NCI-H2227 (cell line): ENCODE measurements around the gene ACAA1.
"Not testable (repeated sequence)": the region's sequence is repeated elsewhere in the genome, so short reads cannot be mapped to it uniquely, and the experiment has no call there.

Experiments
- DNase-seq: peaks from one replicate; lab custom pipeline; 2025; ENCODE audit not compliant: unreplicated experiment; lab: John Stamatoyannopoulos, UW

ACAA1 gene

DNA sequence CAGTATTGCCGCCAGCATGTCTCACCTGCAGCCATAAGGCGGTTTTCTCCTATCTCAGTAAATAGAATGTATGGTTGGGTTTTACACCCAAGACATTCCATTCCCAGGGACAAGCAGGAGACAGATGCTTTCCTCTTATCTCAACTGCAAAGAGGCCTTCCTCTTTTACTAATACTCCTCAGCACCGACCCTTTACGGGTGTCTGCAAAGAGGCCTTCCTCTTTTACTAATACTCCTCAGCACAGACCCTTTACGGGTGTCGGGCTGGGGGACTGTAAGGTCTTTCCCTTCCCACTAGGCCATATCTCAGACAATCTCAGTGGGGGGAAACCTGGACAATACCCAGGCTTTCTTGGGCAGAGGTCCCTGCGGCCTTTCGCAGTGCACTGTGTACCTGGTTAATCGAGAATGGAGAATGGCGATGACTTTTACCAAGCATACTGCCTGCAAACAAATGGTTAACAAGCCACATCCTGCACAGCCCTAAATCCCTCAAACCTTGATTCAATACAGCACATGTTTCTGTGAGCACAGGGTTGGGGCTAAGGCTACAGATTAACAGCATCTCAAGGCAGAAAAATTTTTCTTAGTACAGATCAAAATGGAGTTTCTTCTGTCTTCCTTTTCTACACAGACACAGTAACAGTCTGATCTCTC, 1.2 kb downstream of the ACAA1 start:
- DNase-seq: not testable (repeated sequence)

DNA sequence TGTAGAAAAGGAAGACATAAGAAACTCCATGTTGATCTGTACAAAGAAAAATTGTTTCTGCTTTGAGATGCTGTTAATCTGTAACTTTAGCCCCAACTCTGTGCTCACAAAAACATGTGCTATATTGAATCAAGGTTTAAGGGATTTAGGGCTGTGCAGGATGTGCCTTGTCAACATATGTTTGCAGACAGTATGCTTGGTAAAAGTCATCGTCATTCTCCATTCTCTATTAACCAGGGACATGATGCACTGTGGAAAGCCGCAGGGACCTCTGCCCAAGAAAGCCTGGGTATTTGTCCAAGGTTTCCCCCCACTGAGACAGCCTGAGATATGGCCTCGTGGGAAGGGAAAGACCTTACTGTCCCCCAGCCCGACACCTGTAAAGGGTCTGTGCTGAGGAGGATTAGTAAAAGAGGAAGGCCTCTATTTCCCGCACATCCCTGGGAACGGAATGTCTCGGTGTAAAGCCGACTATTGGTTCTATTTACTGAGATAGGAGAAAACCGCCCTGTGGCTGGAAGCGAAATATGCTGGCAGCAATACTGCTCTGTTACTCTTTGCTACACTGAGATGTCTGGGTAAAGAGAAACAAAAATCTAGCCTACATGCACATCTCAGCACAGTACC, 2.3 kb downstream of the ACAA1 start:
- not testable (repeated sequence) for DNase-seq

DNA sequence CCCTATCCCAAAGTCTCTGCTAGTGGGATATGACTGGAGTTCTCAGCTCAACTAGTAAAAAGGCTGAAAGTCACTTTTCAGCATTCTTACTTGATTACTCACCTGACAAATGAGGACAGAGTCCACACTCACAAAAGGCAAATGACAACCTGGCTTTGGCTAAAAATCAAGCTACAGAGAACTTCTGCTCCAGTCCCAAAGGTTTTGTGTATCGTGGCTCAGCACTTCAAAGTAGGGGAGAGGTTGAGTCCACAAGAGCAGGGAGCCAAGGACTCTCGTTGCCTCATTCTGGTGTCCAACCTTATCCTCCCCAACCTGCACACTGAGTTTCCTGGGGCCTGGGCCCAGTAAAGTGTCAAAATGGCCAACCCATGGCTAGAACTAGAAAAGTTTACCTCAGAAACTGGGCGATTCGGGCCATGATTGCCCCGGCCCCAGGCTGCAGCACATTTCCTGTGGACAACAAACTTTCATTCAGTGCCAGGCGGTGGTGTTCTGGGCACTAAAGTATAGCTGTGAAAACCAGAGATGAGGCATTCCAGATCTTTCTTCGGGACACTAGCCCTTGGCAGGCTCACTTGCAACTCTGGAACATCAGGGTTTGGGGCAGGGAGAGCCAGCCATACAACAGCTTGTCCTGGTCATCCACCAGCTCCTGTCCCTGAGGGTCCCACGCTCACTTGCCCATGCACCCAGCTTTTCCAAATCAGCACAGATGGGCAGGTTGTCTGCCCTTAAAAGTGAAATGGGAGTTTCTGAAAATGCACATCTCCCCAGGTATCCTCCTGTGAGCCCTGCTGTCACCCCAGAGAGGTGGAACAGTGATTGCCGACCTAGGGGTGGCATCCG, 3.1 kb downstream of the ACAA1 start:
- DNase-seq: no peak

DNA sequence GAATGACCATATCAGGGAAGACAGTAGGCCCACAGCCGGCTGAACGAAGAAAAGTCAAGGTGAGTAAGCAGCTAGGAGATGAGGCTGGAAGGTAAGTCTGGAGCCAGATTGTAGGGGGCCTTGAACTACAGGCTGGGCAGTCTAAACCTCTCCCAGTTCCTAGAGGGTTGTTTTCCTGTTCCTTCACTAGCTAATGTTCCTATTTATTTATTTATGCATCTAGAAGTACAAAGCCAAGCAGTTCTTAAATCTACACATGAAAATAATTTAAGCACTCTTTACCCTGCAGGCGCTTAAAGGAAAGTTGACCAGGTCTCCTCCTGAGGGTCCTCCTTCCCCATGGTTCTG, 3.7 kb downstream of the ACAA1 start:
- no peak for DNase-seq

DNA sequence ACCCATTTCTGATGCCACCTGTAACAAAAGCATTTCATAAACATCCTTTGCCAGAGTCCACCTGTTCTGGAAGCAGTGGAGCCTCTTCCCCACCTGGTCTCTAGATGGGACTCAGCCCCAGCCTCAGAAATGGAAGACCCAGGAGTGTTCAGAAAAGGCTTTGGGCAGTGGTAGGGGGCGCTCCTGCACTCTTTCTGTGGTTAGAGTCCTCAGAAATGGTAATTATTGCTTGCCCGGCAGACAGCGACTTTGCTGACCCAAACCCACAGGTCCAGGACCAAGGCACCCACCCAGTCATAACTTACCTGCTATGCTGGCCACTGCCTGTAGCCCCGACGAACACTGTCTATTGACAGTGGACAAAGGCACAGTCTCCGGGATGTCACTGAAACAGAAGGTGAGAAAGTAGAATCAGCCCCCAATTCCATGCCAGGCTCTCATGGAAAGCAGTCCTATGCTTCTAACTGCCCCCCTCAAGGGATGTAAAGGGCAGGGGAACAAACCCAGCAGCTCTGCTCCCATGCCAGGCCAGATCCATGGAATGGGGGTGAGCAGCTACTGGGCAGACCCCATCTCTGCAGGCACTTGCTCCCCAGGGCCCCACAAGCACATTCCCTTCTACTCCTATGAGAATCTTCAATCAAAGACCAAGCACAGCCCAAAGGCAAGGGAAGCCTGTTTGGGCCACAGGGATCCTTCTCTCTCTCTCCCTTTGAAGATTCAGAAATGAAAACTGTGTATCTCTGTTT, 5.1 kb downstream of the ACAA1 start:
- peak; percentile 3 for DNase-seq

DNA sequence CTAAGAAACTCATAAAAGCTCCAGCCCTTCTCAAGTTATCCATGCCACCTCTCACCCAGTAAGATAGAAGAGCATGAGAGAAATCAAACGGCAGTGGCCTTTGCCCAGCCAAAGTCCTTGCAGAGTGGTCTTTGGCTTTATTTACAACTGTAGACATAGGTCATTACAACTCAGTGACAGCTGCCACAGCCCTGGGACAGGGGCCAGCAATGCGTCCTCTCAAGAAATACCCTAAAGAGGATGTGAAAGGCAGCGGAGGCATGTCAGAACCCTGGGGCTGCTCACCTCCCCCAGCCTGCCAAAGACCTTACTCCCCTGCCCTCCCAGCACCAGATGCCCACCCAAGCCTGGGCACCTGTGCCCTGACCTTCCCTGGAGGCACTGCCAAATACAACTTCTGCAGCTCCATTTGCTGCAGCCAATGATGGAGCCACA, 6.3 kb downstream of the ACAA1 start:
- no peak for DNase-seq

DNA sequence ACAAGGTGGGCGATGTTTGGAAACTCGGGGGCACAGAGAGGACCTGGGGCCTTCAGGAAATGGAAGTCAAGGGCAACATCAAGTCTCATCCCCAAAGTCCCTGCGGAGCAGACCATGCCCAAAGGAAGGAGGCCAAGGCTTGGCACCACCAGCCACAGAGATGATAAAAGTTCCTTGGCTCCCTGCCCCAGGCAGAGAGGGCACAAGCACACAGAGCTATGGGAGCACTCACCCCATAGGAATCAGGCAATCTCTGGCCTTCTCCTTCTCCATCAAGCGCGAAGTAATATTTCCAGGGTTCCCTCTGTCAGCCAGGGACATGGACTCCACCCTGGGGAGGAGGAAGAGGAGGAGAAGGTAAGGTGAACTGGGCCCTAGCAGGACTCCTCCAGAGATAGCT, 7.9 kb downstream of the ACAA1 start:
- DNase-seq: no peak

DNA sequence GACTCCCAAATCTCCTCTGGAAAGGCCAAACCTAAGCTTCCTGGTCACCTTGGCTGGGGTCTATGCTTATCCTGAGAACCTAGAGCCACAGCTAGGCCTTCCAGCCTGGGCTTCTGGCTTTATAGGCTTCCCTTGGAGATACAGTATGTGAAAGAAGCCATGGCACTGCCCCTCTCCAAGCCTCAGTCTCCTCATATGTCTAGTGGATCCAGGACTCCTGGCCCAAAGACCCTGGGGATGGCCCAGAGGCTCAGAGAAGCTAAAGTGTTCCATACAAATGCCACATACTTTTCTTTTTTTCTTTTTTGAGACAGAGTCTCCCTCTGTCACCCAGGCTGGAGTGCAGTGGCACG, 8.6 kb downstream of the ACAA1 start:
- no peak for DNase-seq

DNA sequence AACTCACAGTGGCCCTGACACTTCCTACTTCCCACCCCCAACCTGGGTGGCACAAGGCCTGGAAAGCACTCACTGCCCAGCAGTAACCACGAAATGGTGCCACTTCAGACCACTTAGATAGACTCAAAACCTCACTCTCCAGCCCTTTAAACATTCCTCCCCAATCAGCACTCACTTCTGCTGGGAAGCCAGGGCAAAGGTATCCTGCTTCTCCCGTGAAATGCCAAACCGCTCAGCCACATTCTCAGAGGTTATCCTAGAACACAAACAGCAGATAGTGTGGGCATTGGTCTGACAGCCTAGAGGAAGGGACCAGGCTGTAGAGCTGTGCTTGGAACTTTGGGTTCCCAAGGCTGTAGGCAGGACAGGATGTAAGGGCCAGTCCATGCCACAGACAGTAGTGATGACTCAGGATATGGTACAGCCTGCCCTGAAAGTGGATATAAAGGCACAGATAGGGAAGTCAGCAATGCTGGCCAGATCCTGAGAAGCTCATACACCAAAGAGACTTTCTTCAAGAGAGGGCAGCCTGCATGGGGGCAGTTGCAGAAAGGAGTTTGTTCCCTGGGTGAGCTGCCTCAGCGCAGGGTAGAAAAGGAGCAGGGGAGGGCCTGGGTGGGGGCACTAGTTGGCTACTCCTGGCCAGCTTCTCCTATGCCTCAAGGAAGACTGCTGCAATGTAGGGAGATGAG, 9.2 kb downstream of the ACAA1 start:
- no peak for DNase-seq

DNA sequence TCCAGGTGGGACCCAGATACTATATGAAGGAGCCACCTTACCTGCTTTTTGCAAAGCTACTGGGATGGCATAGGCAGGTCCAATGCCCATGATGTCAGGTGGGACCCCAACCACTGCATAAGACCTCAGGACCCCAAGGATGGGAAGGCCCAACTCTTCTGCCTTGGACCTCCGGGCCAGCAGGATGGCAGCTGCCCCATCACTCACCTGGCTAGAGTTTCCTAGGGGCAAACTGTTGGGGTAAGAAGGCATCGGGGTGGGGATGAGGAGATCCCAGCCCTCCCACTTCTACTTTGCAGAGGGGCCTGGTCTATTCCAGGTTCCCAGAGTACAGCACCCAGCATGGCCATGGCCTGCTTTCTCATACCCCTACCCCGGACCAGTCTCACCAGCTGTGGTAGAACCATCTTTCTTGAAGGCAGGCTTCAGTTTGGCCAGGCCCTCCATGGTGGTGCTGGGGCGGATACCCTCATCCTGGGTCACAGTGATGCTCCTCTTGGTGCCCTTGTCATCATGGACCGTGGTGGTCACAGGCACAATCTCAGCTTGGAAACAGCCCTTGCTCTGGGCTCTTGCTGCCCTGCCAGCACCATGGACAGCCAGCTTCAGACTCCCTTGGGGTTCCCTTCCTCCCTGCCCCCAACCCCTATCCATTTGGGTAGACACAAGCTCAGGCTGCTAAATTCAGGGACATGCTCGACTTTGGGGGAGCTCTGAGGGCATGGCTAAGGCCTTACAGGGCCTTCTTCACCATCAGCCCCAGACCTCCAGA, 10.6 kb downstream of the ACAA1 start:
- DNase-seq: no peak

DNA sequence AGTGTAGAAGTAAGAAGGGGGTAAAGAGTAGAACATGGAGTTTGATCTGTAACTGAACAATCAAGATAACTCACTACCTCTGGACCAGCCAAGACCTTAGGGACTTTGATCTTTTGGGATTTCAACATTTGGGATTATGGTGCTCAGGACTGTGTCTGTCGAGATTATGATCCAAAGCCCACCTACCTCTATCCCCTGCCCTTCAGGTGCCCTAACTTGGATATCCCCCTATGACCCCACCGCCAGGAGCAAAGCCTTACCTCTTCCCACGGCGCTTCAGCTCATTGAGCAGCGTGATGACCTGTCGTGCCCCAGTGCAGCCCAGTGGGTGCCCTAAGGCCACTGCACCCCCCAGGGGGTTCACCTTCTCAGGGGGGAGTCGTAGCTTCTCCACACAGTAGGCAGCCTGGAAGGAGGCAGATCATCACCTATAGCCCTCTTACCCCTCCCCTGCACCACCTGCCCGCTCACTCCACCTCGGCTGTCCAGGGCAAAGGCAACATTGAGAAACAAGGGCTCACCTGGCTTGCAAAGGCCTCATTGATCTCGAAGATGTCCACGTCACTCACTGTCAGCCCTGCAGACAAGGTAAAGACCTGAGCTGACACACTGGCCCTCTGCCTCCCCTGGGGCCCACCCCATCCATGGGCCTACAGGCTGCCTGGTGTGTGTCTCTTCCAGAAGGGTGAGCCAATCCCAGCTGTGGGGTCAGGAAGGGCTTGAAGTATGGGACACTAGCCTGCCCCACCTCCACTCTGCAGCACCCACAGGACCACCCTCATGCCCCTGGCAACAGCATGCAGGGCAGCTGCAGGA, 11.4 kb downstream of the ACAA1 start:
- DNase-seq: no peak

DNA sequence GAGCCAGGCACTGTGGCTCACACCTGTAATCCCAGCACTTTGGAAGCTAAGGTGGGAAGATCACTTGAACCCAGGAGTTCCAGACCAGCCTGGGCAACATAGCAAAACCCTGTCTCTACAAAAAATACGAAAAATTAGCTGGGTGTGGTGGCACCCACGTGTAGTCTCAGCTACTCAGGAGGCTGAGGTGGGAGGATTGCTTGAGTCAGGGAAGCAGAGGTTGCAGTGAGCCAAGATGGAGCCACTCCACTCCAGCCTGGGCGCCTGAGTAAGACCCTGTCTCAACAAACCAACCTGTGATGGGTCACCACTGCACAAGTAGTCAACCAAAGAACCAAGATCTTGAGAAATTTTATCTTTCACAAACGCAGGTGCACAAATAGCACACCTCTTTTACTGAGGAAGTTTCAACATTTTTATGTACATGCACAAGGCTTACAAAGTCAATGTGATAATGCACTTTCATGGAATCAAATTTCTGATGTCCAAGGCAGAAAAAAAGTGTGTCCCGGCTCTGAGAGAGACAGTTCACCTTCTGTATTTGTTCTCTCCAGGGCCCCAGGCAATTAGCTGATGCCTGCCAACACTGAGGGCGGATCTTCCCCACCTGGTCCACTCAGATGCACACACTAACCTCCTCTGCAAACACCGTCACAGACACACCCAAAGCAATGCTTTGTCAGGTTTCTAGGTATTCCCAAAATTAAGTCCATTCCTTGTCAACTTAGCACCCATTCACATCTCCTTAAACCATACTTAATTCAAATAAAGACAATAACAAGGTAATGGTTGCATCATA, 12.4 kb downstream of the ACAA1 start:
- DNase-seq: no peak

DNA sequence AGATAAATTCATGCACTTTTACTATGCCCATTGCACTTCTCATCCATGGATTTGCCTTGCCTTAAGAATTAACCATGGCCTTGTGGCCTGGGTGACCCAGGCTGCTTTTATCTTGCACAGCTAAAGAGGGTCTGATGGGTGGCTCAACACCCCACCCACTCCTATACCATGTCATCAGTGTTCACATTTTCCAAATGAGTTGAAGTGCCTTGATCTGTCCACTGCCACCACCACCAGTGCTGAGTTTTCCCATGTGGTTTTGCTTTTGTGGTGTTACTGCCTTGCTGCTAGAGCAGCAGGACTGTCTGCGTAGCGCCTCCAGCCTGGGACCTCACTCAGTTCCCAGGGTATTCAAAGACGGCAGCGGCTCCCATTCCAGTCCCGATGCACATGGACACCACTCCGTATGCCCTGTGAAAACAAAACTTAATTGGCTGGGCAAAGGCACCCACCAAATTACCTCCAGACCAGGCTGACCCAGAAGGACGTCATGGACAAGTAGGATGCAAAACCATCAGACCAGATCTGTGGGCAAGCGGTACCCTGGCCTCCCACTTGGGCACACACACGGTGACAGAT, 14.1 kb downstream of the ACAA1 start:
- no peak for DNase-seq

DNA sequence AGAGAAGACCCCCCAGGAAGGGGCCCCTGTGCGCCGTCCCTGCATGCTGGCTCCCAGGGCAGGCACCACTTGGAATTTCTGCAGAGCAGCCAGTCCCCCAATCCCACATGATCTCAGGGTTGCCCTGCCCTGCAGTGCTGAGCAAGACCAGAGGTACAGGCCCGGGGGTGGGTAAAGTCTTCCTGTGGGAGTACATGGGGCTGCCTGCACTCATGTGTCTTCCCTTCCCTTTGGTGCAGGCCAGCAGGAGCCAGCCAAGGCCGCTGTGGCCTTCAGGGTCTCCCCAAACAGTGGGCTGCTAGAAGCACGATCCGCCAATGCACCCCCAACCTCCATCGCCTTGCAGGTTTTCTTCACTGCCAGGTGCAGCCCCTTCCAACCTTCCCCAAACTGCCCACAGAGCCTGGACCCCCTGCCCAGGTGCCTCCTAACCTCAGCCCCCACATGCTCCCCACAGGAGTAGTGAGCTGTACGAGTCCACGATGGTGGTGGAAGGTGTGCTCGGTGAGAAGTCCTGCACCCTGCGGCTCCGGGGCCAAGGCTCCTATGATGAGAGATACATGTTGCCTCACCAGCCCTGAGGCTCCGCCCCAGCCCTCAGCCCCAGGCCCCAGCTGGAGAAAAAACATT, 15.0 kb downstream of the ACAA1 start:
- no peak for DNase-seq

DNA sequence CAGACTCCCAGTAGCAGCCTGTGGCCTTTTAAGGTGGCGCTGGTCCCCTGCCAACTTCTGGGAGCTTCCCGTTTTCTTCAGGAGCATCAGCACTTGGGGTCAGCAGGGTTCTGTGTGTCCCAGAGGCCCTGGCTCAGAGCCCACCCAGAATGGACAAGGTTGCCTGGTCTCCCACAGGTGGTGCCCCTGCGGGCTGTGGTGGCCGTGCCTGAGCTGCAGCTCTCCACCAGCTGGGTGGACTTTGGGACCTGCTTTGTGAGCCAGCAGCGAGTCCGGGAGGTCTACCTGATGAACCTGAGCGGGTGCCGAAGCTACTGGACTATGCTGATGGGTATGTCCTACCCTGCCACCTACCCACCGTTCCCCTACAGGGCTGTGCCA, 15.5 kb downstream of the ACAA1 start:
- DNase-seq: no peak

DNA sequence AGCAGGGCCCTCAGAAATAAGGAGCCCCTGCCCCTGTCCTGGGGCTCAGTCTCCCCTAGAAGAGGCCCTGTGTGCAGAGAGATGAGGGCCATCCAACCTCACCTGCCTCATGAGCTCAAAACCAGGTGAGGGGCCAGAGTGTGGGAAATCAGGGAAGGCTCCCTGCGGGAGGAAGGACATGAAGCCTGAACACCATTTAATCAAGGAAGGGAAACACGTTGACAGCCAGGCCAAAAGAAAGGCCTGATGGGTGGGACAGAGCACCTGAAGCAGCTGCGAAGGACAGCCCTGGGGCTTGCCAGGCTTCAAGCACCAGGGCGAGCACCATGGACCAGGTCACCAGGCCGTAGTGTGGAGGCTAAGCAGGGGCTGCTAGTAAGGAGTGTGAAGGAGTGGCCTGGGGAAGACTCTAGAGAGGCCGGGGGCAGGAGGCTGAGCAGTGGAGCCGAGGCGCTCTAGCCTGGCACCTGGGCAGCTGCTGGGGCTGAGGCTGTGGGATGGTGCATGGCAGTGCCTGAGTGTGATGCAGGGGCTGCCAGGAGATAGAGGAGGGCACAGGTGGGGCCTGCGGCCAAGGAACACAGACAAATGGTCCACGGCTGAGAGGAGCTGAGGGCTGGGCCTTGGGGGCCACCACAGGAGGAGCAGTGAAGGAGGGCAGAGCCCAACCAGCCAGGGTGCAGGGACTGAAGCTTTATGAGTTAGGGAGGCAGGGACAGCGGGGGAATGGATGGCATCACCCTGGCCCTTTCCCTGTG, 16.1 kb downstream of the ACAA1 start:
- no peak for DNase-seq
